GM10847 (cell line): ENCODE results near the gene ZNF558.

Experiments used
- POLR2A ChIP-seq: IDR thresholded peaks from 2 replicates; pipeline ENCODE4 v1.6.1; 2011; ENCODE audit not compliant: insufficient read length; ENCODE audit errors: extremely low read depth

ZNF558 gene

GRCh38 chr19:8832132-8833021, at the start of gene ZNF558, which contains the start of gene MBD3L1:
Gene ZNF558 (minus strand): TSS chr19:8832304. CDS start chr19:8822659, 9,645 bp downstream.
Gene MBD3L1 (plus strand): TSS chr19:8832377. CDS start chr19:8842679, 10,302 bp downstream.
- TF ChIP-seq POLR2A = peak; percentile 81

DNA sequence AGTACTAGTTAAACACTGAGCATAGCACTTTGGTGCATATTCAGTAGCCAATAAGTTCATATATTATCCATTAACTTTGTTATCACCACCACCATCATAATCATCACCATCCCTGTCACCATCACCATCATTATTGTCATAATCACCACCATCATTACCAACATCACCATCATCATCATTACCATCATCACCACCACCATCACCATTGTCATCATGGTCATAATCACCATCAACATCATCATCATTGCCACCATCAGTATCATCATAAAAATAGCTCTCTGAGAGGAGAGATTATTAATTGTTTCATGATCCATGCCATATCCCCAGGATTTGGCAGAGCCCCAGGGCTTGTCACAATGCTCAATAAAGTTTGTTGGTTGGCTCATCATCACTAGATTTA, 49.4 kb upstream of the ZNF558 start:
- no peak for TF ChIP-seq POLR2A

- no peak for TF ChIP-seq POLR2A
These were observed 48.9 kb upstream of the ZNF558 start for GRCh38 chr19:8880868-8881488.

GRCh38 chr19:8877854-8878705, 46.0 kb upstream of the ZNF558 start:
- TF ChIP-seq POLR2A = no peak

- no peak for TF ChIP-seq POLR2A
These were observed 34.2 kb upstream of the ZNF558 start for GRCh38 chr19:8866344-8866743.

DNA sequence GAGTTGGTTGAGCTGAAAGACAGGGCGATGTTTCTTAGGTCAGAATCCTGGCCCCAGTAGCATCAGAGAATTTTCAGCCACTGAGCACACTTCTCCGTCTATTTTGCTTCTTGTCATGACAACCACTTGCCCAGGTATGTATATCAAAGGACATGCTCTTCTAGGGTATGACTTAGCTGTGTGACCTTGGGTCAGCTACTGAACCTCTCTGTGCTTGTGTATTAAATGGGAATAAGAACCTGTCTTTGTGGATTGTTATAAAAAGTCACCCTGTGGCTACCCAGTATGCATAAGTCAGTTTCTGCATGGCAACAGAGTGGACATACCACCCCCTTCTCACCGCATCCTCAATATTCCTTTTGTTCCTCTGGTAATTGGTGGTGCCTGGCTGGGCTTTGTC, 26.2 kb upstream of the ZNF558 start:
- no peak for TF ChIP-seq POLR2A

DNA sequence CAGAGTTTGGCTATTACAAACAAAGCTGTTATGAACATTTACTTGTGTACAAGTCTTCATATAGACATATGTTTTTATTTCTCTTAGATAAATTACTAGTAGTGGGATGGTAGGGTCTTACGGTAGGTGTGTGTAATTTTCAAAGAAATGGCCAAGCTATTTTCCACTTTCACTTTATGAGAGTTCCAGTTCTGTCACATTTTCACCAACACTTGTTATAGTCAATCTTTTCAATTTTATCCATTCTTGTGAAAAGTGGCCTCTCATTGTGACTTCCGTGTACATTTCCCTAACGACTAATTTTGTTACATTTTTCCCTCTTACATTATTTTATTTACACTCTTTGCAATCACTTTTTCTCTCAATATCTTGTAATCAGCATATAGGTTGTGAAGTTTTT, 18.4 kb upstream of the ZNF558 start:
- TF ChIP-seq POLR2A = no peak

GRCh38 chr19:8849232-8849631, 17.1 kb upstream of the ZNF558 start:
- no peak for TF ChIP-seq POLR2A

GRCh38 chr19:8846819-8847218, 14.7 kb upstream of the ZNF558 start:
- no peak for TF ChIP-seq POLR2A

- TF ChIP-seq POLR2A = no peak
These were observed 8.6 kb upstream of the ZNF558 start for GRCh38 chr19:8840708-8841107.

- no peak for TF ChIP-seq POLR2A
These were observed 3.8 kb upstream of the ZNF558 start for GRCh38 chr19:8835877-8836276.

DNA sequence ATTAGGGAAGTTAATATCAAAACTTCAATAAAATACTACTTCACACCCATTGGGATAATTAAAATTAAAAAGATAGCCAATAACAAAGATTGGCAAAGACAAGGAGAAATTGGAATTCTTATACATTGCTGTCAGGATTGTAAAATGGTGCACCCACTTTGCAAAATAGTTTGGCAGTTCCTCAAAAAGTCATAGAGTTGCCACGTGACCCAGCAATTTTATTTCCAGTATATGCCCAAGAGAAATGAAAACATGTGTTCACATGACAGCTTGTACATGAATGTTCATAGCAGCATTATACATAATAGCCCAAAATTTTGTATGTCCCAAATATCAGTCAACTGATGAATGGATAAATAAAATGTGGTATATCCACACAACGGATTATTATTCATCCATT, 3.3 kb upstream of the ZNF558 start:
- no peak for TF ChIP-seq POLR2A

DNA sequence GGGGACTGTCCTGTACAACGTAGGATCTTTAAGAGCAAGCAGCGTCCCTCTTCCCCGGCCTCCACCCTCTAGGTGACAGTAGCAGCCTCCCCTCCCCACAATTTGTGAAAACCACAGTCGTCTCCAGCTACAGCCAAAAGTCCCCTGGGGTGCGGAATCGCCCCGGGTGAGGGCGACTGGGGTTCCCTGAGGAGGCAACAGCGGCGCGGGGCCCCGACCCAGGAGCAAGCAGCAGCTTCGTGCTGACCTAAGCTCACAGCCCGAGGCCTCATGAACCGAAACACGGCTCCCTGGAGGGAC, 322 bp downstream of the ZNF558 start:
- no peak for TF ChIP-seq POLR2A

GRCh38 chr19:8831373-8831772, 731 bp downstream of the ZNF558 start:
- no peak for TF ChIP-seq POLR2A

- TF ChIP-seq POLR2A = no peak
These were observed 4.8 kb downstream of the ZNF558 start for GRCh38 chr19:8827277-8827676.

DNA sequence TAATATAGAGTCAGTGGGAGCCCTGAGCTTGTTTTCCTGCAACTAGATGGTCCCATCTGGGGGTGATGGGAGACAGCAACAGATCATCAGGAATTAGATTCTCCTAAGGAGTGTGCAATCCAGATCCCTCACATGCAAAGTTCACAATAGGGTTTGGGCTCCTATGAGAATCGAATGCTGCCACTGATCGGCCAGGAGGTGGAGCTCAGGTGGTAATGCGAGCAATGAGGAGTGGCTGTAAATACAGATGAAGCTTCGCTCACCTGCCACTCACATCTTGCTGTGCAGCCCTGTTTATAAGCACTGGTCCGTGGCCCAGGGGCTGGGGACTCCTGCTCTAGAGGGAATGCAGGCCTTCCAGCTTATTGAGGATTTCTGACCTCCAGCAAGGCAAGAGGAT, 5.7 kb downstream of the ZNF558 start:
- TF ChIP-seq POLR2A = no peak
